ENCODE measurements around the gene RAB8B.
"Not testable (repeated sequence)": the region's sequence is repeated elsewhere in the genome, so short reads cannot be mapped to it uniquely, and the experiment has no call there.

The RAB8B gene

GRCh38 chr15:63203451-63204090 is 14.2 kb downstream of the RAB8B start:
- DNase-seq (ENCODE audit: low read depth) = no peak
- no peak for TF ChIP-seq CTCF (conservative IDR thresholded peaks at IDR 0.05; ENCODE audit: low read length)
- no peak overlapping the region for H3K4me3 ChIP-seq (ENCODE audit: low read length)

GRCh38 chr15:63206079-63206478 is 16.7 kb downstream of the RAB8B start:
- DNase-seq (ENCODE audit: low read depth) = no peak
- no peak for TF ChIP-seq CTCF (conservative IDR thresholded peaks at IDR 0.05; ENCODE audit: low read length)
- H3K4me3 ChIP-seq (ENCODE audit: low read length) = no peak overlapping the region

- DNase-seq (ENCODE audit: low read depth); H3K4me3 ChIP-seq (ENCODE audit: low read length): not testable (repeated sequence)
These were observed 19.4 kb downstream of the RAB8B start for GRCh38 chr15:63208824-63209223.

- peak; percentile 19 for DNase-seq (ENCODE audit: low read depth)
These were observed 21.0 kb downstream of the RAB8B start for GRCh38 chr15:63210151-63211091.

GRCh38 chr15:63211092-63211490 is 21.7 kb downstream of the RAB8B start:
- DNase-seq (ENCODE audit: low read depth) = no peak
- H3K4me3 ChIP-seq (ENCODE audit: low read length) = no peak overlapping the region

More at GRCh38 chr15:63210151-63211091, 21.0 kb downstream of the RAB8B start:
- TF ChIP-seq CTCF (conservative IDR thresholded peaks at IDR 0.05; ENCODE audit: low read length) = no peak
- no peak overlapping the region for H3K4me3 ChIP-seq (ENCODE audit: low read length)

GRCh38 chr15:63211549-63211948 is 22.1 kb downstream of the RAB8B start:
- DNase-seq (ENCODE audit: low read depth) = no peak
- no peak overlapping the region for H3K4me3 ChIP-seq (ENCODE audit: low read length)
- TF ChIP-seq CTCF (conservative IDR thresholded peaks at IDR 0.05; ENCODE audit: low read length) = no peak

More at GRCh38 chr15:63211092-63211490, 21.7 kb downstream of the RAB8B start:
- TF ChIP-seq CTCF (conservative IDR thresholded peaks at IDR 0.05; ENCODE audit: low read length) = no peak

- H3K4me3 ChIP-seq (ENCODE audit: low read length) = no peak overlapping the region
- peak; percentile 90 for DNase-seq (ENCODE audit: low read depth)
These were observed 22.9 kb downstream of the RAB8B start for GRCh38 chr15:63212050-63213004.

More at GRCh38 chr15:63212050-63213004, 22.9 kb downstream of the RAB8B start:
- no peak for TF ChIP-seq CTCF (conservative IDR thresholded peaks at IDR 0.05; ENCODE audit: low read length)

All from AG10803 (cell line).